OCI-LY3 (cell line): ENCODE data around the gene DNTTIP2.

Experiments used
- EZH2phosphoT487 ChIP-seq: fragments of 200-600 bp; shearing (Covaris generic); IDR thresholded peaks from 2 replicates; pipeline ENCODE4 v1.6.1; 2018; ENCODE audit warnings: antibody characterized with exemption, mixed run types, low read depth
- TF ChIP-seq, protein P1 (sequence below): fragments of 200-600, 300-600 bp; sonication (generic); IDR thresholded peaks from 2 replicates; pipeline ENCODE4 v1.5.1; 2014; ENCODE audit warnings: antibody characterized with exemption, low read length, low read depth

DNA sequence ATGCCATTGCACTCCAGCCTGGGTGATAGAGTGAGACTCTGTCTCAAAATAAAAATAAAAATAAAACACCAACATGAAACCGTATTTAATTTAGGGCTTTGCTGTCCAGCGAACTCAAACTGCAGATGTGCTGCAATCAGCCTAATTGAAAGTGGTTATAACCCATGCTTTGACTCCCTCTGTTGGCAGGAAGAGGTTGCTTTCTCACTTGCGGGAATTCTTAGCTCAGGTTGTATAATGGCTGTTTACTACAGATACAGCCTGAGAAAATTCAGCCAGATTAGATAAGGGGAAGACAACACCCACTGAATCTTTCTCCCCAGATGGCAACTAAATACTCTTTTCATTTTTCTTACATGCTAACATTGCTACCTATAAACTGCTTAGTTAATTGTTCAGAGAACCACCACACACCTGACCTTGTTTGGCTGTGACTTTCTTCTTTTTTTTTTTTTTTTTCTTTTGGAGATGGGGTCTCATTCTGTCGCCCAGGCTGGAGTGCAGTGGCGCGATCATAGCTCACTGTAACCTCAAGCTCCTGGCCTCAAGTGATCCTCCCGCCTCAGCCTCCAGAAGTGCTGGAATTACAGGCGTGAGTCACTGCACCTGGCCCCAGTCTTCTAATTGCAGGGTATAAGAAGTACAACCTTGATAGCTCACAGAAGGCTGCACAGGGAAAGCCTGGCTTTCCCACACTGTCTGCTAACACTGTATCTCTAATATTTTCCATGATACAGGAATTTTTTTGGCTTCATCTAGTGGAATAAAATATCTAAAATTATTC, 34.6 kb downstream of the DNTTIP2 start:
- no peak for TF ChIP-seq EZH2phosphoT487
- TF ChIP-seq, protein P1, sequence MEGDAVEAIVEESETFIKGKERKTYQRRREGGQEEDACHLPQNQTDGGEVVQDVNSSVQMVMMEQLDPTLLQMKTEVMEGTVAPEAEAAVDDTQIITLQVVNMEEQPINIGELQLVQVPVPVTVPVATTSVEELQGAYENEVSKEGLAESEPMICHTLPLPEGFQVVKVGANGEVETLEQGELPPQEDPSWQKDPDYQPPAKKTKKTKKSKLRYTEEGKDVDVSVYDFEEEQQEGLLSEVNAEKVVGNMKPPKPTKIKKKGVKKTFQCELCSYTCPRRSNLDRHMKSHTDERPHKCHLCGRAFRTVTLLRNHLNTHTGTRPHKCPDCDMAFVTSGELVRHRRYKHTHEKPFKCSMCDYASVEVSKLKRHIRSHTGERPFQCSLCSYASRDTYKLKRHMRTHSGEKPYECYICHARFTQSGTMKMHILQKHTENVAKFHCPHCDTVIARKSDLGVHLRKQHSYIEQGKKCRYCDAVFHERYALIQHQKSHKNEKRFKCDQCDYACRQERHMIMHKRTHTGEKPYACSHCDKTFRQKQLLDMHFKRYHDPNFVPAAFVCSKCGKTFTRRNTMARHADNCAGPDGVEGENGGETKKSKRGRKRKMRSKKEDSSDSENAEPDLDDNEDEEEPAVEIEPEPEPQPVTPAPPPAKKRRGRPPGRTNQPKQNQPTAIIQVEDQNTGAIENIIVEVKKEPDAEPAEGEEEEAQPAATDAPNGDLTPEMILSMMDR: peak; percentile 70
